CD4-positive, alpha-beta T cell treated with Interleukin-10 for 1 hour (primary cell): Measurements from ENCODE around the gene TNNC1.

ENCODE experiments used
- DNase-seq: peaks from one replicate; pipeline ENCODE4 v3.0.0-alpha.2; 2020

Gene TNNC1

DNA sequence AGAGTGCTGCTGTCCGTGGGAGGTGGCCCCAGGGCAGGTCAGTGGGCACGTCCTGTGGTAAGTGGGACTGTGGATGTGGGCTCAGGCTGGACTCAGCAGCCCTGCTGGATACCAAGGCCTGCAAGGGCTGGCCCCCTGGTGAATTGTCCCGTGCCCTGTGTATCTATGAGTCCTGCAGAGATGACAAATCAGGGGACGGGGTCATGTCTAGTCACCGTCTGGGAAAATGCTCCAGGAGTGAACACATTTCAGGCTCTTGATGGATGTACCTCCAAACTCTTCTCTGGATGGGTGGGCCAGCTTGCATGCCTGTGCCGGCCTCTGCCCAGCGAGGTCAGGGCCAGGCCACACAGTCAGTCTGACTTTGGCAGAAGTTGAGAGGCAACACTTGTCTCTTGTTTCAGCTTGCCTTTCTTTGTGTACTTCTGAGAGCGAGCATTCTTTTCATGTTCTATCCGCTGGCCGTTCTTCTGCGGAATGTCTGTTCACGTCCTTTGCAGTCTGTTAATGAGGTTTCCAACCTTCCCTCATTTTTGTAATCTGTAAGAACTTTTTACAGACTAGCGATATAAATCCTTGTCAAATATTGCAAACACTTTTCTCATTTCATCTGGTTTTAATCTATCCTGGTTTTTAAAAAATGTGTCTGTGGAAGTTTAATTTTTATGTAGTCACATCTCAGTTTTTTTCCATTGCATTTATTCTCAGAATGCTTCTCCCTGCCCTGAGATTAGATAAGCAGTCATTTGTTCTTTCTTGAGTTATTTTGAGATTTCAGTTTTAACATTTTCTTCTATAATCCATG, 29.9 kb upstream of the TNNC1 start:
- DNase-seq = no peak

DNA sequence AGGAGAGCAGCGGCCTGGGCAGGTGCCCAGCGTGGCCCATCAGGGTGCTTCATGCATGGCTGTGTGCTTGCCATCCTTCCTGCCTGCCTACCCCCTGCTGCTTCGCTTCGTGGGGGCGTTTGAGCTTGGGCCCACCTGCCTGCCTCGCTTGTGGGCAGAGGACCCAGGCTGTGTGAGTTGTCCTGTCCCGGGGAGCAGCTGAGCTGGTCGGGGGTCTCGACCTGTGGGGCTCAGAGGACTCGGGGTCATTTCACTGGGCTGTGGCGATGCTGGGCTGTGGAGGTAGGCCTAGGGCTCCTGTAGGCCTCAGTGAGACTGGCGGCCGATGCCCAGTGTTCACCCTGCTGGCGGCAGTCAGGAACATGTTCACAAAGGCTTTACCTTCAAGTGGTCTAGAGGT, 29.2 kb upstream of the TNNC1 start:
- DNase-seq = no peak

DNA sequence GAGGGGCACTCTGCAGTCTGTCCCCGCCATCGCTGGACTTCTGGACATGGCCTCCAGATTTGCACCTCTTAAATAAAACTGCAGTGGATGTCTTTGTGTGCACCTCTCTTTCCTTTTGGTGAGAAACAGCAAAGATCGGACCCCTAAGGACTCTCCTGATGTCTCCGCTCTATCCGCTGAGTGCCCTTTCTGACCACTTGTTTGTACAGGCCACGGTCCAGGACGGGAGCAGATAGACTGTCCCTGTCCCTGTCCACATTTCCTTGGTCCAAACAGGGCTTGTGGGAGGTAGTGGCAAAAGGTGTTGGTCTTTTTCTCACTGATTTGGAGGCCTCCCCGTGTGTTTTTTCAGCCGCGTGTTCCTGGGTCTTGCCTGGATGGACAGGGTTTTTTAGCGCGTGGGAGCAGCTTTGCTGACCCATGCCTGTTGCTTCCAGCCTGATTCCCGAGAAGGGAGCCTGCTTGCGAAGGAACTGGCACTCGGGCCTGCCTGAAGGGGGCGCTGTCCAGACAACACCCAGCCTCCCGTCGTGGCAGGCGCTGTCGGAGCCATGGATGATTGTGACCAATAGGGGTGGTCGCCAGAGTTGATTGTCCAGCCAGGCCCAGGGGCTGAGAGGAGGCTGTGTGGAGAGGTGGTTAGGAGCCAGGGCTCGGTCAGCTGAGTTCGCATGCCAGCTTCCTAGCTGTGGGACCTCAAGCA, 28.1 kb upstream of the TNNC1 start:
- DNase-seq = no peak

DNA sequence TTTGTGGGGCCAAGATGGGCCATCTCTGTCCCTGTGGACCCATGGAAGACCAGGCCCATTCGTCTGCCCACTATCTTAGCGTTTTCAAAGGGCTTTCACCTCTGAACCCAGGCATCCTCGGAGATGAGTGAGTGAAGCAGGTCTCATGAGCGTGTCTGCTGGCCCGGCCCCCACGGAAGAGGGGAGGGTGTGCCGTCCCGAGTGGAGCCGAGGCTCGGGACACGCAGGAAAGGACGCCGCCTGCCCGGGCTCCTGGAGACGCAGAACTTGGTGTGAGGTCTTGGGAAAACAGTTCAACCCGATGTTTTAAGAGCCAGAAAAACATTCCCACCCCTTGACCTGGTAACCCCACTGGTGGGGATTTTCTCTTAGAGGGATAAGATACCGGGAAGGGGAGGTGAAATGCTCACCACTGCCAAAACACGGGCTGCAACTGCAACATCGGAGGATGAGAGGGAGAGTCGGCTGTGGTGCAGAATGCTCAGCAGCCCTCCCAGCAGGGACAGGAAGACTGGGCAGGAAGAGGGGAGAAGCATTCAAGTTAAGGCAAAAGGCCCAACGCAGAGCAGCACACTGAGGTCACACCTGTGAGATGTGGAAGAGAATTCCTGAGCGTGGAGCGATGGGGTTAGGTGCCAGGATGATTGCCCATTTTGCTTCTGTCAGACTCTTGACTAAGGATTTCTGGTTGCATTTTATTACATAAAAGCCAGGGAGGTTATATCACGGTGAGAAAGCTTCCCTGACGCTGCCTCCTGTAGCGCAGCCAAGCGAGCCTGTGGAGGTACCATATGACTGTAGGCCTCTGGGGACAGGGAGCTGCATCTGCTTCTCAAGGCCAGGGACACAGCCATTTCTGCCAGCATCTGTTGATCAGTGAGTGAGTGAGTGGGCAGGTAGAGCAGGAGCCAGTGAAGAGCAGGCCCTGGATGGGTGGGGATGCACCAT, 27.2 kb upstream of the TNNC1 start:
- no peak for DNase-seq

DNA sequence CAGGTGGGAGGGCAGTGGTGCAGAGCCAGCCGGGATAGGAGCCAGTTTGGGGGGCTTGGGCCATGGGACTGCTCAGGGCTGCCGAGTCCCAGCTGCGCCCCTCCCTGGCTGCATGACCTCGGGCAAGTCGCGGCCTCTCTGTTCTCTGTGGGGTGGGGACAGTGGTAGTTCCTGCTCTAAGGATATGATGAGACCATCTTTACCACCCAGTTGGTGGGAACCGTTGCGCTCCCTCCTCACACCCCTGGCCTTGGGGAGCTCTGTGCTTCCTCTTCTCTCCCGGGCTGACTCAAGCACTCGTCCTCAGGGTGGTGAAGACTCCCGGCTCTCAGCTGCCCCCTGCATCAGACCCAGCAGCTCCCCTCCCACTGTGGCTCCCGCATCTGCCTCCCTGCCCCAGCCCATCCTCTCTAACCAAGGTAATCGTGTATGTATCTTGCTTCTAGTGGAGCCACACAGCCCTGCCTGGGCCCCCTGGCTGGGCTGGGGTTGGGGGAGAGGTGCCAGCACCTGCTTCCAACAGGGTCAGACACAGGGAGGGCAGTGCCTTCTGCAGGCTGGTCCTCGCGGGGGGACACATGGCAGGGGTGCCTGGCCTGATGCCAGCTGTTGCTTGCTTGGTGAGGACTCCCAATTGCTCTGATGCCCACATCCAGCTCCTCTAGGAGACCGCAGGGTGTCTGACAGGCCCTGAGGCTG, 26.2 kb upstream of the TNNC1 start:
- DNase-seq = no peak

DNA sequence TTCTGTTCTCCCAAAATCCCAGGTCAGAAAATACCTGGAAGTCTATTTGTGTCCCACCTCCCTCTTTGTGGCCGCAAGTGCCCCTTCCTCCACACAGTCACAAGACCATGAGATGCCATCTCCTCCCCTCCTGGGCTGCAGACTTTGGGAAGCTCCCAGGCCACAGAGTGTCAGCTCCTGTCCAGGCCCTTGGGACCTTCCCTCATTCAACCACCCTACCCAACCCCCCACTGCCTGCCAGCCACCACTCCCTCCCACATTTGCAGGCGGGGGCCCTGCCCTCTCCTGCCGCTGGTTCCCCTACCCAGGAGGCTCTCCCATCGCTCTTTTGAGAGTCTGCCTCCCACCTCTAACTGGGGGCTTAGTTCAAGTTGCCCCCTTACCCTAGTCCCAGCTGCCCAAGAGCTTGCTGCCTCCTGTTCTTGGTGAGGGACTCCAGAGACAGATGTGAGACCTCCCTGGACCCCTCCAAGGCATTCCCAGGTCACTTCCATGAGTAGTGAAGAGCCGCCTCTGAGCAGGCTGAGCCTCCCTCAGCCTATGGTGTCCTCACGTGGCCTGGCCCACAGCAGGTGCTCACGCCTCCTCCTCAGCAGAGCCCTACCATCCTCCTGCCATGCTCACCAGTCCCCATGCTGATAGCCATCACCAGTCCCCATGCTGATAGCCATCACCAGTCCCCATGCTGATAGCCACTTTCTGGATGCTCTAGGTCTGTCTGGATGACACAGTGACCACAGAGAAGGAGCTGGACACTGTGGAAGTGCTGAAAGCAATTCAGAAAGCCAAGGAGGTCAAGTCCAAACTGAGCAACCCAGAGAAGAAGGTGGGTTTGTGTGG, 25.4 kb upstream of the TNNC1 start:
- DNase-seq = no peak

DNA sequence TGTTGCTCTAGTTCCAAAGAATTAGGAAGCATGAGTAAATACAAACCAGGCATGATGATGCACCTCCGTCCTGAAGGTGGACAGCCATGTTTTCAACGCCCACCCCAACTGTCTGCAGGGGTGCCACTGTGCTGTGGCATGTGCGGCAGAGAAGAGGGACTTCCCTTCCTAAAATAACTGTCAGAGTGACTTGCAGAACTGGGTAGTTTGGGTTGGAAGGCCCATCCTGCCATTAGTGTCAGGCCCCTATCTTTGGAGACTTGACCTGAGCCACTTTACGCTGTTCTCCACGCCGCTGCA, 23.9 kb upstream of the TNNC1 start:
- DNase-seq = no peak

DNA sequence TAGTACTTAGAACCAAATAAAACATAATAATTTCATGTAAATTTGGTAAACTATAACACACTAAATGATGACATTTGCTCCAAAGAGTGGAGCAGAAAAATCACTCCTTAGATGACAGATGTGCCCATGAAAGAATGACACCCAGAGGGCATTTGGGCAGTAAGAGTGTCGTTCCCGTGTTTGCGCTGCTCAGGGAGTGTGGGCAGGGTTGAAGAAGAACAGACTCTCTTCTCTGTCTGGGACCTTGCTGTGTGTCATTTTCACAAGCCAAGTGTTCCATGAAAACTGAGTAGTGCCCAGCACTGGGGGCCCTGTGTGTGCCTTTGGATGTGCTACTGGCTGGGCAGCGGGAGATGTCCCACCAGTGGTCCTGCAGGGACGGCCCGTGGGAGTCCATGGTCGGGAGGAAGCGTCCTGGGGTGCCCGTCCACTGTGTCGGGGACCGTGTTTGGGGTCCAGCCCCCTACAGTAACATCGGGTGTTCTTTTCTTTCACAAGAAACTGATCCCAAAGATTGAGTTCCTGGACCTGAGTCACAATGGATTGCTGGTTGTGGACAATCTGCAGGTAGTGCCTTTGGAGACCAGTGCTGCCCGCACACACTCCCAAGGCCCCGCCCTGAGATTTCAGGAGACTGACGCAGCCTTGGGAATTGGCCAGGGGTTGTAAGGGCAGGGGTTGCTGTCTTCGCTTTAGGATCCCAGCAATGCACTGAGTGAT, 23.4 kb upstream of the TNNC1 start:
- DNase-seq = no peak

DNA sequence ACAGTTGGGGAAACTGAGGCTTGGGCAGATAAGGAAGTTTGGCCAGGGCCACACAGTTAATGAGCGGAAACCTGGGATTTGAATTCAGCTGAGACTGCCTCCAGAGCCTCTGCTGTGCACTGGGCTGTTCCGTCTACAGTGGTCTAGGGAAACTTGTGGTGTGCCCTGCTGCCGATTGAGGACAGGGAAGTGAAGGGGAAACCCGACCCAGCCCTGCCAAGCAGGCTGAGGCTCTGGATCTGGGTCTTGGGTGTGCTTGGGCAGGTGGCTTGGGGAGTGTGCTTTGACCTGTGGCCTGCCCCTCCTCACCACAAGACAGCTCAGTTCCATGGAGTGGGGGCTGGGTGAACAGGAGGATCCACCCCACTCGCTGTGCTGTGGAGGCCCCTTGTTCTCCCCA, 19.2 kb upstream of the TNNC1 start:
- no peak for DNase-seq

DNA sequence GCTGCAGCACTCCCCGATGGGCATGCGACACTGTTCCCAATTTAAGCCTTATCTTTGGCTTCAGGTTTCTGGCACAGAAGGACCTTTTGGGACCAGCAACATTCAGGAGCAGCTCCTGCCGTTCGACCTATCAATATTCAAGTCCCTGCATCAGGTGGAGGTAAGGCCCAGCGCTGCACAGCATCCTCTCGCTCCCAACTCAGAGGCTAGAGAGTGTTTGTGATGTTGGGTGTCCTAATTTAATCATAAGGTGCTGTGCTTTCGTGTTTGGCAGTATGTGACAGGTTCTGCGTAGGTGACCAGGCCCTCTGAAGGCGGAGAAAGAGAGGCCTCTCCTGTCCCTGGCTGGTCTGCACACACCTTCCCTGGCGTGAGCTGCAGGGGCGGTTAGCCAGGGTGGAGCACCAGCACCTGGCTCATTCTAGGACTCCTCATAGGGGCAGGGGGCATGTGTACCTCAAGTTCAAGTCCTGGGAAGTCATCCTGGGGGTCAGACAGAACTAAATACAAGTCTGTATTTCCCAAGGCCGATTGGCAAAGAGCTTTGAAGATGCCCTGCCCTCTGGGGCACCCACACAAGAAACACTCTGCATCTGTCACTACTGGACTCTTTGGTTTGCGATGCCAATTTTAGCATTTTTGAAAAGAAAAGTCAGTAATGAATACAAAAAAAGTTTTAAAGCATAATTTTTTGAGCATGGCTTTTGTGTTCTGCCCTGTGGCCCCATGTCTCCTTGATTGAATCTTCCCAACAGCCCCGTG, 18.6 kb upstream of the TNNC1 start:
- DNase-seq = no peak

DNA sequence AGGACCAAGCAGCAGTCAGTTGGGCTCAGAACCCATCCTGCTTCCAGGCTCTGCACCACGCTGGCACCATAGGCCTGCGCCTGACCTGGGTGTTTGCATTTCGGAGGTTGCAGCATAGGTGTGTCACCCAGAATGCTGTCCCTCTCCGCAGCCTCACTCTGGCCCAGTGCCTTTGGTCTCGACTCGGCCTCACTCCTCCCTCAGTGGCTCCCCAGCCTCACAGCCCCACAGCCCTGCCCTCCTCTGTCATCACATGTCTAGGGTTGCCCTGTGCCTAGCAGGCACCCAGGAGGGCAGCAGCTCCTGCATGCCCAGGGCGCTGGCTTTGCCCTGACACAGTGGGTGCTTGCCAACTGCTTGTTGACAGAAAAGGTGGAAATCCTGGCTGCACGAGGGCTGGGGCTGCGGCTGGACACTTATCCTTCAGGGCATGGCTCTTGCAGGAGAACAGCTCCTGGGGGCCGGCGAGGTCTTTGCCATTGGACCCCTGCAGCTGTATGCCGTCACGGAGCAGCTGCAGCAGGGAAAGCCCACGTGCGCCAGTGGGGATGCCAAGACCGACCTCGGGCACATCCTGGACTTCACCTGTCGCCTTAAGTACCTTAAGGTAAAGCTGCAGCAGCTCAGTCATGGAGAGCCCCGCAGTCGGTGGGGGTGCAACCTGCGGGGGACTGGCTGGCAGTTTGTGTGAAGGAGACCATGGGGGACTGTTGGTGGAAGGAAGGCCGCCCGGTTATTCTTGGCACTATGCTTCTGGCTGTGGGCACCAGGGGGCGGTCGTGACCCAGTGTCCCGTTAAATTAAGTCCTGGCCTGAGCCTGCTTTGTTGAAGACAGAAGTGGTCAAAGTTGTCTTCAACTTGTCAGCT, 17.8 kb upstream of the TNNC1 start:
- DNase-seq = peak; percentile 30

DNA sequence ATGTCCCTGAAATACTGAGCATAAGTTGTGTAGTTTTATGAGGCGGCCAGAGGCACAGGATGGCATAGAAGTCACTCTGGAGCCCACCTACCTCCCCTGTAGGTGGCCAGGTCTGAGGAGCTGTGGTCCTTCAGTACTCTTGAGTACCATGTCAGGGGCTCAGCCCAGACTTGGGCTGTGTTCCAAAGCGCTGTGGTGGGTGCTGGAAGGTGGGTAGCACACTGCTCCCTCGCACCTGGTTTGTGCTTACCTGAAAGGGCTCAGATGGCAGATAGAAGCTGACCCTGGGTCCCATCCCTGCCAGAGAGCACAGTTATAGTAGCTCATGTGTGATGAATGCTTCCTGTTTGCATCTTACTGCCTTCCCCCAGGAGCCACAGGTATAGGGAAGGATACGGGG, 17.1 kb upstream of the TNNC1 start:
- no peak for DNase-seq

DNA sequence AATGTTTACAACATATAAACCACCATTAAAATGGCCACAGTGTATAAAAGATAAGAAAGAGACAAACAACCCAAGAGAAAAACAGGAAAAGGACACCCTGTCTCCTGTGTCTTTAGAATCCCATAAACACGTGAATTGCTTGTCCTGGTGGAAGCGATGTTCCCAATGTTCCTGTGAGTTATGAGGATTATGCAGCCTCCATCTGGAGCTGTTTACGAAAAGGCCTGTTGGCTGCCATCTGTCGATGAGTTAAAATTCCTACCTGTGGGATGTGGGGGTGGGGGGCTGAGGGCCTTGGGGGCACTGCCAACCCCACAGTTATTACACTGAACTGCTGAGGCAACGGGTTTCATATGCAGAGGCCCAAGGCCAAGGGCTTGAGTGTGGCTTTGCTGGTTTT, 15.2 kb upstream of the TNNC1 start:
- DNase-seq = no peak

DNA sequence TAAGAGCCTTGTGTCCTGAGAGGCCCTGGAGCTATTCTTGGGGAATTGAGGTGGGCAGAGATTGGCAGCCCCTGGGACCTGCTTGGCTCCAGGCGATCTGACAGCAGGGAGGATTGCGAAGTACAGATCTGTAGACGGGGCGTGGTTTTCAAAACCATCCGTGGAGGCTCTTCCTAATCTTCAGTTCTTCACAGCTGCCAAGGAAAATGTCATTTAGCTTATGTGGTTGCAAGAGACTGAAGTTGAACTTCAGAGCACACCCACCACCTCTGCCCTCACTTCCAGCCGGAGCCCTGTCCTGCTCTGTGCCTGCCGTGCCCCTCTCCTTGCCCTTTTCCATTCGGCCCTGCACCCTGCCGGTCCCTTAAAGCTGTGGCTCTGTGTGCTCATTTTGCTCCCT, 14.5 kb upstream of the TNNC1 start:
- no peak for DNase-seq

DNA sequence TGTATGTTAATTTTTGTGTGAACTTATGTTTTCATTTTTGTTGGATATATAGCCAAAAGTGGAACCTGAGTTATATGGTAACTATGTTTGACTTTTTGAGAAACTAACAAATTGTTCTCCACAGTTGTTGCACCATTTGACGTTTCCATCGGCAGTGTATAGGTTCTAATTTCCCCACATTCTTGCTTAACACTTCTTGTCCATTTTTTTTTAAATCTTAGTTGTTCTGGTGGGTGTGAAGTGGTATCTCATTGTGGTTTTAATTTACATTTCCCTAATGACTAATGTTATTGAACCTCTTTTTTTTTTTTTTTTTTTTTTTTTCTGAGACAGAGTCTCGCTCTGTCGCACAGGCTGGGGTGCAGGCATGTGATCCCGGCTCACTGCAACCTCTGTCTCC, 9.6 kb upstream of the TNNC1 start:
- no peak for DNase-seq

DNA sequence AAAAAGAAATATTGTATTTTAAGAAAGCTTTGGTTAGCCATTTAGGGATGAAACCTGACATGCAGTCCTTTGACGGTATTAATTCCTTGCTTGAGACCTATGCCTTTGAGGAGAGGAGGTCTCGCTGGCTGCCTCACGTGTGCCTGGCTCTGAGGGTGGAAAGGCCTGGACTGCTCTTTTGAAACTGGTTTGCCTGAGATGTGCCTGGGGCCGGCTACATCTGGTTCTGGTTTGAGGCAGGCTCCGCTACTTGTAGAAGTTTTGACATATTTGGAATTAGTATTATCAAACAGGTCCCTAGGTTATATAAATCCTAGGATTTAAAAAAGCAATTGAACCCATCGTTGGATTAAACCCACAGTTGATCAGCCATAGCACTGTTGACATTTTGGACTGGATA, 8.0 kb upstream of the TNNC1 start:
- DNase-seq = no peak

DNA sequence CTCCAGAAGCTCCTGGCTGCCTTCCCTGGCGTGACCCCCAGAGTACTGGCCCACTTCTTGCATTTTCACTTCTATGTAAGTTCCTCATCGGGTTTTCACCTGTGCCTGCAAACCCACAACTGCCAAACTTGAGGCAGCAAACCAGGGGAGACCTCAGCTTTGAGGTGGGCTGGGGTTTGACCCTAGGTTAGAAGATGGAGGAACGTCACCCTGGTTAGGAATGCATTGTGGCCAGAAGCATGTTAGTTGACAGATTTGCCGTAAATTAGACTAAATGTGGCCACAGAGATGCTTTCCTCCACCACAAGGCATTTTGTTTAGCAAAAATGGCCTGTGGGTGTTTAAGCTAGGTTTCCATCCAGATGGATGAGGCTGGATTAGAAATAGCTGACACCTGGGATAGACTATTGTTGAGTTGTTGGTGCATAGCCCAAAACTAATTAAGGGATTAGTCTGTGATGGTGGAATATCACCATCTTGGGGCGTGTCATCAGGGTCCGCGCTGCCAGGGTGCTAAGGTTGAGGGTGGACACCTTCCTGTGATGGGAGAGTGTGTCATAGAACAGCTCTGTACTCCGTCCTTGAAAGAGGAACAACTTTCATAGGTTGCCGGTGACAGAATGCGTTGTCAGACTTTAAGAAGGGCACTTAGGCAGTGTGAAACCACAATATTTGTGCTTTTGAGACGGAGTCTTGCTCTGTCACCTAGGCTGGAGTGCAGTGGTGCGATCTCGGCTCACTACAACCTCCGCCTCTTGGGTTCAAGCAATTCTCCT, 5.1 kb upstream of the TNNC1 start:
- peak; percentile 16 for DNase-seq

DNA sequence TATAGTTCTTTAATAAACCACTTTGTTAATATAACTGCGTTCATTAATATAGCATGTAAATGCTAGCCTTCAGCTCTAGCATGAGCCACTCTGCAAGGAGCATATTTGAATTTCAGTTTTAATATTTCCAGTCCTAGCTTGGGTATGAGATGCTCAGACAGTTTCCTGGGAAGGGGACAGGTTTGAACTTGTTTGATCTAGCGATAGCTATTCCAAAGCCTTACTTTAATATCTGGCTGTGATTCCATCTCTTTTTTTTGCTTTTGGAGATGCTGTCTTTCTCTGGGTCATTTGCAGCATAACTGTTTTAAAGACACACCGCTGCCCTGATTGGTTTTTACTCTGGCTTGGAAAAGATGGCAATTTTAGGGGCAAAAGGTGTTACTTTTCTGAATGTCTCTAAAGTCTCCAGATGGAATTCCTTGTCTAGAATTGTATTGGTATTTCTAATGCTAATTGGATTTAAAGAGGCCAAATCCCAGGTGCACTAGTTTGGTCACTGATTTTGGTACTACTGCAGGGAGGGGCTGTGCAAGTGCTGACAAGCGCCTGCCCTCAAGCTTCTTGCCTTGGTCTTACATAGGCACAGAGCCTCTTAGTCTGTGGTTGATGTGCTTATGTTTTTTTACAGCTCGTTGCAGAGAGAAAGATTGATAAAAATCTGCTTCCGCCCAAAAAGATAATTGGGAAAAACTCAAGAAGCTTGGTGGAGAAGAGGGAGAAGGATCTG, 4.4 kb upstream of the TNNC1 start:
- no peak for DNase-seq
